ENCODE data around the gene RGS6.

DNA sequence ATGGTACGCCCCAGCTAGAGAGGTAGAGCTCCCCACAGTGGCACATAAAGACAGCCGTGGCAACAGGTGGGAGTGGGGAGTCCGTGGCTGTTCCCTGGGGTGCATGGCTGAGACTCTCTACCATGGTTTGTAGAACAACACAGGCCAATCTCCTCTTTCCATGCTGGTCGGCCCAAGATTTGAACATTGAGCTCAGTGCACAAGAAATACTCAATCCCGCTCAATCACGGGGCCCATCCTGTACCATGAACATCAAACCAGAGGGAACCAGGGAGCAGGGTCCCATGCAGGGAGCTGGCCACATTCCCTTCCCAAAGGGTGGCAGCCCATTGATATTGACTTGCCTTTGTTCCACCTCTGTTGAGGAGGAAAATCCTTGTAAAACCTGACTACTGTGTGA, 608.6 kb downstream of the RGS6 start:
- TF ChIP-seq, protein P1, sequence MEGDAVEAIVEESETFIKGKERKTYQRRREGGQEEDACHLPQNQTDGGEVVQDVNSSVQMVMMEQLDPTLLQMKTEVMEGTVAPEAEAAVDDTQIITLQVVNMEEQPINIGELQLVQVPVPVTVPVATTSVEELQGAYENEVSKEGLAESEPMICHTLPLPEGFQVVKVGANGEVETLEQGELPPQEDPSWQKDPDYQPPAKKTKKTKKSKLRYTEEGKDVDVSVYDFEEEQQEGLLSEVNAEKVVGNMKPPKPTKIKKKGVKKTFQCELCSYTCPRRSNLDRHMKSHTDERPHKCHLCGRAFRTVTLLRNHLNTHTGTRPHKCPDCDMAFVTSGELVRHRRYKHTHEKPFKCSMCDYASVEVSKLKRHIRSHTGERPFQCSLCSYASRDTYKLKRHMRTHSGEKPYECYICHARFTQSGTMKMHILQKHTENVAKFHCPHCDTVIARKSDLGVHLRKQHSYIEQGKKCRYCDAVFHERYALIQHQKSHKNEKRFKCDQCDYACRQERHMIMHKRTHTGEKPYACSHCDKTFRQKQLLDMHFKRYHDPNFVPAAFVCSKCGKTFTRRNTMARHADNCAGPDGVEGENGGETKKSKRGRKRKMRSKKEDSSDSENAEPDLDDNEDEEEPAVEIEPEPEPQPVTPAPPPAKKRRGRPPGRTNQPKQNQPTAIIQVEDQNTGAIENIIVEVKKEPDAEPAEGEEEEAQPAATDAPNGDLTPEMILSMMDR (IDR thresholded peaks at IDR 0.05): no peak
- TF ChIP-seq POLR2A (IDR thresholded peaks at IDR 0.05; ENCODE audit: low read depth): no peak
